HG03139 (cell line): ENCODE results near the gene C20orf204.
"Not testable (repeated sequence)": the region's sequence is repeated elsewhere in the genome, so short reads cannot be mapped to it uniquely, and the experiment has no call there.

Experiments used
- ATAC-seq: cut with Tn5 transposase; IDR thresholded peaks from one replicate; pipeline ENCODE4 v1.9.1; 2021; ENCODE audit not compliant: unreplicated experiment

C20orf204 gene

GRCh38 chr20:64082126-64082731 lies 46.2 kb downstream of the C20orf204 start:
- ATAC-seq: no peak

GRCh38 chr20:64082820-64083377 lies 46.9 kb downstream of the C20orf204 start:
- no peak for ATAC-seq

- ATAC-seq: no peak
Measured at GRCh38 chr20:64083378-64083803, 47.4 kb downstream of the C20orf204 start.

GRCh38 chr20:64083804-64084684 lies 48.1 kb downstream of the C20orf204 start, which contains the start of gene LKAAEAR1:
TSS of gene LKAAEAR1 (minus strand) at chr20:64084398. CDS start at chr20:64084219, 179 bp downstream.
- no peak for ATAC-seq

- no peak for ATAC-seq
Measured at GRCh38 chr20:64084685-64085152, 48.7 kb downstream of the C20orf204 start.

- no peak for ATAC-seq
Measured at GRCh38 chr20:64086801-64087200, 50.8 kb downstream of the C20orf204 start.

GRCh38 chr20:64087226-64087825 lies 51.3 kb downstream of the C20orf204 start:
- not testable (repeated sequence) for ATAC-seq

- ATAC-seq: not testable (repeated sequence)
Measured at GRCh38 chr20:64088586-64088985, 52.6 kb downstream of the C20orf204 start.
